Activated B cell treated with CpG ODN at 0.5 μM for 24 hours (primary cell): ENCODE data around the gene BTG1. TPM values are rescaled to one million over a fixed set of nuclear protein-coding genes. Genes with fewer than 3 reads are reported as not detected.
A peak's percentile ranks its signal among the peaks of the same experiment; 100 is the strongest.

ENCODE experiments used
- ATAC-seq: fragments of 200-7000 bp; cut with Tn5 transposase; one replicate; pipeline ENCODE4 v1.10.0; 2021; ENCODE audit warnings: low read depth, mild to moderate bottlenecking, moderate library complexity
- CTCF ChIA-PET: fragments of 350-600 bp; sonication (Branson Sonifier 250); formaldehyde crosslinking; loops from one replicate; lab custom pipeline; 2021; ENCODE audit warnings: antibody characterized with exemption; lab: Charles Lee
- POLR2A ChIA-PET: fragments of 350-600 bp; sonication (Branson Sonifier 250); formaldehyde crosslinking; loops from one replicate; lab custom pipeline; 2021; ENCODE audit warnings: antibody characterized with exemption; lab: Charles Lee
- DNase-seq: peaks from one replicate; pipeline ENCODE4 v3.0.0; 2022
- H3K27ac Mint-ChIP-seq: one replicate; pipeline ENCODE4 v1.8.0; 2020; ENCODE audit warnings: mixed read lengths
- H3K27me3 Mint-ChIP-seq: one replicate; pipeline ENCODE4 v1.8.0; 2021; ENCODE audit warnings: mixed read lengths
- H3K36me3 Mint-ChIP-seq: one replicate; pipeline ENCODE4 v1.8.0; 2021; ENCODE audit warnings: low read depth, mixed read lengths
- H3K4me1 Mint-ChIP-seq: one replicate; pipeline ENCODE4 v1.8.0; 2021; ENCODE audit warnings: mixed read lengths
- H3K4me3 Mint-ChIP-seq: one replicate; pipeline ENCODE4 v1.8.0; 2020; ENCODE audit warnings: mild to moderate bottlenecking, mixed read lengths
- H3K9me3 Mint-ChIP-seq: one replicate; pipeline ENCODE4 v1.8.0; 2020; ENCODE audit warnings: mixed read lengths
- intact Hi-C: fragments of 100-400 bp; cut with micrococcal nuclease; formaldehyde crosslinking; loops from one replicate; pipeline ENCODE4 v1.15.1; 2024
- total RNA-seq: library from RNA; stranded (reverse); gene quantifications from 2 replicates; pipeline ENCODE4 v1.2.3, GENCODE V29; 2022
- TF ChIP-seq, protein P1 (sequence below): fragments of 200-600 bp; IDR thresholded peaks from one replicate; pipeline ENCODE4 v1.8.0; 2022; ENCODE audit warnings: antibody characterized with exemption, mild to moderate bottlenecking

Gene BTG1
- total RNA-seq, 1 donor from 2014 or later, result 429 TPM

GRCh38 chr12:92134638-92135274, 10.9 kb downstream of the BTG1 start:
- POLR2A ChIA-PET, result interaction anchor here (0.6 to 7.7 kb wide), 15 partner anchors 10 to 435 kb away, joined by 3 to 170 read pairs (median 4); partner anchors contain the start of gene BTG1
- CTCF ChIA-PET, result interaction anchor here (1.0 to 3.0 kb wide), 4 partner anchors 9 to 436 kb away, joined by 3 to 13 read pairs (median 8); no protein-coding TSS in a partner anchor
- TF ChIP-seq, protein P1, sequence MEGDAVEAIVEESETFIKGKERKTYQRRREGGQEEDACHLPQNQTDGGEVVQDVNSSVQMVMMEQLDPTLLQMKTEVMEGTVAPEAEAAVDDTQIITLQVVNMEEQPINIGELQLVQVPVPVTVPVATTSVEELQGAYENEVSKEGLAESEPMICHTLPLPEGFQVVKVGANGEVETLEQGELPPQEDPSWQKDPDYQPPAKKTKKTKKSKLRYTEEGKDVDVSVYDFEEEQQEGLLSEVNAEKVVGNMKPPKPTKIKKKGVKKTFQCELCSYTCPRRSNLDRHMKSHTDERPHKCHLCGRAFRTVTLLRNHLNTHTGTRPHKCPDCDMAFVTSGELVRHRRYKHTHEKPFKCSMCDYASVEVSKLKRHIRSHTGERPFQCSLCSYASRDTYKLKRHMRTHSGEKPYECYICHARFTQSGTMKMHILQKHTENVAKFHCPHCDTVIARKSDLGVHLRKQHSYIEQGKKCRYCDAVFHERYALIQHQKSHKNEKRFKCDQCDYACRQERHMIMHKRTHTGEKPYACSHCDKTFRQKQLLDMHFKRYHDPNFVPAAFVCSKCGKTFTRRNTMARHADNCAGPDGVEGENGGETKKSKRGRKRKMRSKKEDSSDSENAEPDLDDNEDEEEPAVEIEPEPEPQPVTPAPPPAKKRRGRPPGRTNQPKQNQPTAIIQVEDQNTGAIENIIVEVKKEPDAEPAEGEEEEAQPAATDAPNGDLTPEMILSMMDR, result no peak
- Mint-ChIP-seq H3K36me3 (peaks cover 85% of the 10 kb centered on the region), H3K27ac (peak overlapping the region; percentile 74), H3K27me3 (no peaks in the 10 kb centered on the region), H3K4me3 (peak overlapping the region; percentile 73), H3K4me1 (peaks cover 95% of the 10 kb centered on the region), H3K9me3 (no peaks in the 10 kb centered on the region)
- ATAC-seq, result peak; percentile 13
- no peak for DNase-seq
- intact Hi-C loops, result loop anchor here (1.0 to 2.0 kb wide), 2 partner anchors 10 to 256 kb away; no protein-coding TSS in a partner anchor

- H3K27me3 Mint-ChIP-seq, result no peaks in the 10 kb centered on the region
- H3K4me1 Mint-ChIP-seq, result peaks cover 94% of the 10 kb centered on the region
- peak overlapping the region; percentile 73 for H3K4me3 Mint-ChIP-seq
- POLR2A ChIA-PET, result interaction anchor here (0.6 to 7.7 kb wide), 23 partner anchors 10 to 436 kb away, joined by 3 to 170 read pairs (median 4); partner anchors contain the start of gene BTG1
- intact Hi-C loops, result loop anchor here (1.0 to 2.0 kb wide), 2 partner anchors 10 to 255 kb away; no protein-coding TSS in a partner anchor
- CTCF ChIA-PET, result interaction anchor here (0.7 to 3.0 kb wide), 4 partner anchors 10 to 436 kb away, joined by 3 to 13 read pairs (median 7); partner anchors contain the start of gene BTG1
- no peak for DNase-seq
- H3K27ac Mint-ChIP-seq, result peak overlapping the region; percentile 74
- TF ChIP-seq, protein P1, result no peak
- peak; percentile 62 for ATAC-seq
- no peaks in the 10 kb centered on the region for H3K9me3 Mint-ChIP-seq
- peaks cover 85% of the 10 kb centered on the region for H3K36me3 Mint-ChIP-seq
Observed at GRCh38 chr12:92133795-92134637, 11.6 kb downstream of the BTG1 start.

GRCh38 chr12:92133171-92133570, 12.5 kb downstream of the BTG1 start:
- intact Hi-C loops, result no loop called here
- TF ChIP-seq, protein P1, result no peak
- peaks cover 84% of the 10 kb centered on the region for H3K36me3 Mint-ChIP-seq
- H3K27ac Mint-ChIP-seq, result peak overlapping the region; percentile 57
- ATAC-seq, result no peak
- POLR2A ChIA-PET, result interaction anchor here (0.6 to 7.7 kb wide), 13 partner anchors 9 to 437 kb away, joined by 3 to 170 read pairs (median 4); partner anchors contain the start of gene BTG1
- peaks cover 87% of the 10 kb centered on the region for H3K4me1 Mint-ChIP-seq
- no peaks in the 10 kb centered on the region for H3K27me3 Mint-ChIP-seq
- CTCF ChIA-PET, result interaction anchor here (0.7 to 3.0 kb wide), 3 partner anchors 11 to 322 kb away, joined by 3 to 13 read pairs (median 11); partner anchors contain the start of gene BTG1
- no peaks in the 10 kb centered on the region for H3K9me3 Mint-ChIP-seq
- peak overlapping the region; percentile 73 for H3K4me3 Mint-ChIP-seq
- DNase-seq, result no peak

DNA sequence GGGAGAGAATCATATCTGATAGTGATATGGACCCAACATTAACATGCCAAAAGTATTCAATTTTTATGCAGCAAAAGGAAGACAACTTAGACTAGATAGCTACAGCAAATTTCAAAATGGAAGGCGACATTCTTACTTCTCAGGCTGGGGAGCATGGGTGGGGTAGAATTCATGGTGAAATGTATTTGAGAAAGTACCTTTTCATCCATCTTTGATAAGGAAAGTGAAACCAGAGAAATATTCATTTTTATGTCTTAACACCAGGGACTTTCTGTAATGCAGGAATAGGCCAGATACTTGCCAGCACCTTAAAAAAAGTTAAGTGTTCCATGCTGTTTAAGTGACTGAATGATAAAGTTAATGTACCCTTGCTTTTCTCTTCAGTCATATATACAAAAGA, 13.4 kb downstream of the BTG1 start:
- POLR2A ChIA-PET, result interaction anchor here (1.0 to 7.7 kb wide), 4 partner anchors 9 to 231 kb away, joined by 3 to 170 read pairs (median 4); partner anchors contain the start of gene BTG1
- Mint-ChIP-seq H3K36me3 (peaks cover 81% of the 10 kb centered on the region), H3K27ac (peak overlapping the region; percentile 63), H3K4me3 (peak overlapping the region; percentile 35), H3K9me3 (no peaks in the 10 kb centered on the region), H3K4me1 (peaks cover 81% of the 10 kb centered on the region), H3K27me3 (no peaks in the 10 kb centered on the region)
- CTCF ChIA-PET, result interaction anchor here (3.0 kb wide), 1 partner anchor 12 kb away, joined by 11 read pairs; no protein-coding TSS in a partner anchor
- intact Hi-C loops, result no loop called here
- TF ChIP-seq, protein P1, result no peak
- DNase-seq (no peak), ATAC-seq (no peak)
